Endothelial cell of umbilical vein (primary cell): Measurements from ENCODE around the gene FUZ. TPM values are rescaled to one million over a fixed set of nuclear protein-coding genes. Genes with fewer than 3 reads are reported as not detected.

Source experiments
- BruUV-seq: library from RNA; stranded (reverse); fragments of 400-500 nt; replicated peaks from 2 replicates; lab custom pipeline; 2021; lab: Mats Ljungman, UMichigan
- CTCF ChIA-PET: fragments of 300-600, 350-600 bp; sonication (Branson Sonifier 250); formaldehyde crosslinking; loops from one replicate; lab custom pipeline; 2021; ENCODE audit warnings: antibody characterized with exemption, inconsistent platforms; lab: Charles Lee
- POLR2A ChIA-PET: fragments of 300-600, 350-600 bp; sonication (Branson Sonifier 250); formaldehyde crosslinking; loops from one replicate; lab custom pipeline; 2021; ENCODE audit warnings: antibody characterized with exemption, inconsistent platforms; lab: Charles Lee
- DNase-seq: peaks from one replicate; pipeline ENCODE4 v3.0.0-alpha.2; 2011; ENCODE audit warnings: low read depth, low spot score
- FAIRE-seq: peaks from 2 replicates; lab custom pipeline; 2011; peaks lifted over from hg19 to GRCh38; lab: Jason Lieb, UNC
- H2AFZ ChIP-seq: 2 replicates; pipeline ENCODE4 v1.6.0; 2012; ENCODE audit warnings: low read depth, low read length, control low read depth, inconsistent platforms
- H3K27ac ChIP-seq: 2 replicates; pipeline ENCODE4 v1.5.1; 2011; ENCODE audit warnings: low read depth, mild to moderate bottlenecking, control low read depth, low read length, moderate library complexity; ENCODE audit not compliant: insufficient read depth
- H3K27me3 ChIP-seq, 2 experiments: 2 replicates each; pipeline versions ENCODE4 v1.6.0 to v1.6.1; 2011; ENCODE audit warnings: low read length in 2 of 2, mixed read lengths in 1 of 2; ENCODE audit not compliant: control insufficient read depth in 2 of 2, insufficient read depth in 2 of 2
- H3K36me3 ChIP-seq, 2 experiments: 2 replicates in 1 of 2; 3 replicates in 1 of 2; pipeline ENCODE4 v1.5.1; 2011; ENCODE audit warnings: low read length in 2 of 2, mild to moderate bottlenecking in 1 of 2, moderate library complexity in 1 of 2; ENCODE audit not compliant: control insufficient read depth in 2 of 2, insufficient read depth in 2 of 2; ENCODE audit errors: extremely low read depth in 1 of 2
- H3K4me1 ChIP-seq: 3 replicates; pipeline ENCODE4 v1.5.1; 2011; ENCODE audit warnings: mild to moderate bottlenecking, low read length; ENCODE audit not compliant: control insufficient read depth, insufficient read depth; ENCODE audit errors: extremely low read depth
- H3K4me2 ChIP-seq: 2 replicates; pipeline ENCODE4 v1.6.1; 2011; ENCODE audit warnings: low read length, control low read depth, mixed read lengths; ENCODE audit not compliant: insufficient read depth
- H3K4me3 ChIP-seq, 3 experiments: fragments of 200-600 bp in 1 of 3; sonication (generic), shearing (Covaris generic) in 1 of 3; replicated peaks in 1 of 3; 2 replicates each; pipeline ENCODE4 v1.5.1; 2011 to 2016; ENCODE audit warnings: control low read depth in 3 of 3, low read length in 3 of 3, mild to moderate bottlenecking in 2 of 3, inconsistent platforms in 1 of 3, low read depth in 1 of 3, moderate library complexity in 1 of 3; ENCODE audit not compliant: insufficient read depth in 1 of 3
- H3K79me2 ChIP-seq: 2 replicates; pipeline ENCODE4 v1.6.0; 2012; ENCODE audit warnings: low read length, inconsistent platforms; ENCODE audit not compliant: control insufficient read depth, insufficient read depth
- H3K9ac ChIP-seq: replicated peaks from 2 replicates; pipeline ENCODE3; 2011; ENCODE audit warnings: low read length, control low read depth; ENCODE audit not compliant: insufficient read depth; ENCODE audit errors: extremely low read depth
- H3K9me1 ChIP-seq: replicated peaks from 3 replicates; pipeline ENCODE4 v1.6.0; 2011; ENCODE audit warnings: mild to moderate bottlenecking, low read length; ENCODE audit not compliant: control insufficient read depth, insufficient read depth; ENCODE audit errors: extremely low read depth
- H3K9me3 ChIP-seq: replicated peaks from 2 replicates; pipeline ENCODE4 v1.5.1; 2012; ENCODE audit warnings: low read length, inconsistent platforms; ENCODE audit not compliant: control insufficient read depth, insufficient read depth
- H4K20me1 ChIP-seq: replicated peaks from 2 replicates; pipeline ENCODE3; 2011; ENCODE audit warnings: mild to moderate bottlenecking, low read length; ENCODE audit not compliant: control insufficient read depth, insufficient read depth; ENCODE audit errors: extremely low read depth
- EZH2 ChIP-seq: IDR thresholded peaks from 2 replicates; pipeline ENCODE4 v1.6.1; 2012; ENCODE audit warnings: borderline replicate concordance, low read depth, mild to moderate bottlenecking, moderate library complexity, low read length, inconsistent platforms; ENCODE audit not compliant: severe bottlenecking
- FOS ChIP-seq: IDR thresholded peaks from 2 replicates; pipeline ENCODE4 v1.6.1; 2011; ENCODE audit warnings: mild to moderate bottlenecking, low read length, moderate library complexity, borderline replicate concordance; ENCODE audit not compliant: insufficient read depth
- GATA2 ChIP-seq: IDR thresholded peaks from 2 replicates; pipeline ENCODE4 v1.7.0; 2011; ENCODE audit warnings: low read depth, mild to moderate bottlenecking, moderate library complexity, mixed read lengths, low read length; ENCODE audit not compliant: insufficient read length, insufficient read depth
- JUN ChIP-seq: IDR thresholded peaks from 2 replicates; pipeline ENCODE4 v1.6.1; 2011; ENCODE audit warnings: borderline replicate concordance, low read depth; ENCODE audit not compliant: insufficient read length, insufficient read depth
- MAX ChIP-seq: IDR thresholded peaks from 2 replicates; pipeline ENCODE4 v1.6.1; 2011; ENCODE audit not compliant: insufficient read depth, insufficient read length
- MYC ChIP-seq: IDR thresholded peaks from one replicate; pipeline ENCODE4 v1.6.1; 2011; ENCODE audit warnings: mild to moderate bottlenecking, low read depth, low read length
- POLR2A ChIP-seq: IDR thresholded peaks from 2 replicates; pipeline ENCODE4 v1.6.1; 2012; ENCODE audit warnings: low read depth, mild to moderate bottlenecking, control low read depth, low read length
- POLR2AphosphoS5 ChIP-seq: IDR thresholded peaks from 2 replicates; pipeline ENCODE4 v1.6.1; 2012; ENCODE audit warnings: low read depth, mild to moderate bottlenecking, control low read depth, low read length, moderate library complexity; ENCODE audit not compliant: insufficient read depth
- dilution Hi-C: fragments of 300-500 bp; cut with MboI; formaldehyde crosslinking; loops from one replicate; pipeline ENCODE4 v1.15.0; 2019; ENCODE audit warnings: low sequenced_read_pairs; ENCODE audit not compliant: extremely low pct_ligation_motif_present
- intact Hi-C: fragments of 100-400 bp; cut with micrococcal nuclease; formaldehyde crosslinking; loops from one replicate; pipeline ENCODE4 v1.10.0; 2022
- polyA plus RNA-seq, 4 experiments: library from polyadenylated mRNA; depleted of rRNA in 3 of 4; stranded (reverse) in 3 of 4; unstranded in 1 of 4; fragments of >200 nt; gene quantifications; 2 replicates each; pipeline versions ENCODE4 v1.2.1 to v1.2.3, GENCODE V29; 2011 to 2012; ENCODE audit warnings: missing spikeins in 1 of 4
- total RNA-seq: library from RNA; stranded (reverse); gene quantifications from 2 replicates; pipeline ENCODE4 v1.2.3, GENCODE V29; 2021
- TF ChIP-seq, protein P1 (sequence below), 2 donors: IDR thresholded peaks; 1 replicate in 1 of 2; 2 replicates in 1 of 2; pipeline ENCODE4 v1.5.1; 2011; ENCODE audit warnings: low read length in 2 of 2, mild to moderate bottlenecking in 2 of 2, moderate library complexity in 2 of 2, control low read depth in 1 of 2, inconsistent platforms in 1 of 2, low read depth in 1 of 2; ENCODE audit not compliant: insufficient read depth in 1 of 2; ENCODE audit errors: extremely low read depth in 1 of 2

The FUZ gene
- total and polyA plus RNA-seq, 2 donors (not counting 3 experiments of a cell fraction or from before 2014, with no cell fraction given): 12.3 to 14.0 TPM

DNA sequence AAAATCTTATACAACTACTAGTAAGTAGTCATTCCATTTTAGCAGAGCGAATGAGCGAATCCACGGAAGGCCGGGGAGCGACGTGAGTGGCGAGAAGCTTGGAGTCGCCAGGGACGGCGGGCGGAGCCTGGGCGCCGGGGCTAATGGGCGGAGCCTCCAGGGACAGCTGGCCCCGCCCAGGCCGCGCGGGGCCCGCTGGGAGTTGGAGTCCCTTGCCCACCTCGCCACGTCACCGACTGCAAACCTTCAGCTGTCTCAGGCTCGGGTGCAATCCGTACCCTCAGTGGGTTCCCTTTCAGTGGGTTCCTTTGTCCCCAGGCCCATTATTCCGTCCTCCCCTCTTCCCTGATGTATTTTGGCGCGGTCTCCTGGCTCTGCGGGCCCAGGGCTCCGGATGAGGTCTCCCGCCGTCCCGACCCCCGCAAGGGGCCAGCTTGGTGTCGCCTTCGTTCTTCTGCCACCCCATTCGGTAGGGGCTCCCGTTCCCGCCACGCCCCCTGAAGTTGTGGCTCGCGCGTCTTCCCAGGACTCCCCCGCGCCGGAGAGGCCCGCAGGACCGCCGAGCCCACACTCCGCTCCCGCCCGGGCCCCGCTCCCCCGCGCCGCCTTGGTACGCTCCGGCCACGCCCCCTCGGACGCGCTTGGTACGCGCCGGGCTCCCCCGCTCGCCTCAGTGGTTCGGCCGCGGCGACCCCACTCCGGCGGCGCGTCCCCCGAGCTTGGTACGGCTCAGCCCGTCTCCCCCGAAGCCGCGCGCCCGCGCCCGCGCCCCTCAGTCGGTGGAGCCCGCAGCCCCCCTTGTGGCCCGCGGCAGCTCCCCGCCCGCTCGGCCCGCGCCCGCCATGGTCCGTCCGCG is 37.6 kb upstream of the FUZ start, which contains the start of gene PTOV1:
Gene PTOV1, plus strand, starts transcription at position 673 of the 856 bp plus-strand sequence.
- CTCF ChIA-PET: interaction anchor here (0.8 to 1.8 kb wide), 6 partner anchors 15 to 129 kb away, joined by 3 to 15 read pairs (median 4); partner anchors contain the start of genes FUZ and MED25
- Histone ChIP-seq H3K4me2 (peak within 1 kb of the TSS; percentile 72), H3K36me3 (peaks cover 0 to 12% of the 10 kb centered on the region in 2 experiments), H3K27me3 (no peaks in the 10 kb centered on the region), H3K9me1 (no peaks in the 10 kb centered on the region), H4K20me1 (no peaks in the 10 kb centered on the region), H3K4me3 (peak within 1 kb of the TSS; percentile 15 to 67 (median 57)), H3K9me3 (no peaks in the 10 kb centered on the region), H3K79me2 (peaks cover 25% of the 10 kb centered on the region), H3K9ac (peak within 1 kb of the TSS; percentile 73), H2AFZ (peak within 1 kb of the TSS; percentile 18), H3K4me1 (peaks cover 24% of the 10 kb centered on the region), H3K27ac (peak within 1 kb of the TSS; percentile 68)
- TF ChIP-seq FOS (peak; percentile 9), MYC (no peak), GATA2 (no peak), MAX (no peak), POLR2AphosphoS5 (peak; percentile 93), EZH2 (no peak), JUN (no peak), POLR2A (peak; percentile 71)
- TF ChIP-seq, protein P1, sequence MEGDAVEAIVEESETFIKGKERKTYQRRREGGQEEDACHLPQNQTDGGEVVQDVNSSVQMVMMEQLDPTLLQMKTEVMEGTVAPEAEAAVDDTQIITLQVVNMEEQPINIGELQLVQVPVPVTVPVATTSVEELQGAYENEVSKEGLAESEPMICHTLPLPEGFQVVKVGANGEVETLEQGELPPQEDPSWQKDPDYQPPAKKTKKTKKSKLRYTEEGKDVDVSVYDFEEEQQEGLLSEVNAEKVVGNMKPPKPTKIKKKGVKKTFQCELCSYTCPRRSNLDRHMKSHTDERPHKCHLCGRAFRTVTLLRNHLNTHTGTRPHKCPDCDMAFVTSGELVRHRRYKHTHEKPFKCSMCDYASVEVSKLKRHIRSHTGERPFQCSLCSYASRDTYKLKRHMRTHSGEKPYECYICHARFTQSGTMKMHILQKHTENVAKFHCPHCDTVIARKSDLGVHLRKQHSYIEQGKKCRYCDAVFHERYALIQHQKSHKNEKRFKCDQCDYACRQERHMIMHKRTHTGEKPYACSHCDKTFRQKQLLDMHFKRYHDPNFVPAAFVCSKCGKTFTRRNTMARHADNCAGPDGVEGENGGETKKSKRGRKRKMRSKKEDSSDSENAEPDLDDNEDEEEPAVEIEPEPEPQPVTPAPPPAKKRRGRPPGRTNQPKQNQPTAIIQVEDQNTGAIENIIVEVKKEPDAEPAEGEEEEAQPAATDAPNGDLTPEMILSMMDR (IDR thresholded peaks at IDR 0.05; ENCODE audit: extremely low read depth in 1 of 2, insufficient read depth in 1 of 2, low read depth in 1 of 2, low read length in 2 of 2): no peak
- BruUV-seq: TSS peak; percentile 37
- intact Hi-C loops: loop anchor here (1.0 kb wide), 4 partner anchors 17 to 84 kb away; partner anchors contain the start of genes FUZ and PNKP
- peak; percentile 91 for DNase-seq
- dilution Hi-C loops: no loop called here
- POLR2A ChIA-PET: interaction anchor here (0.6 to 1.2 kb wide), 3 partner anchors 15 to 80 kb away, joined by 5 to 6 read pairs (median 6); no protein-coding TSS in a partner anchor
- peak; percentile 91 for FAIRE-seq
